HEK293T (cell line): ENCODE measurements around the gene SH3RF3.

Source experiments
- BHLHE40 ChIP-seq: fragments of 450-650 bp; IDR thresholded peaks from 2 replicates; pipeline ENCODE4 v1.6.1; 2016; ENCODE audit warnings: mild to moderate bottlenecking, moderate library complexity, borderline replicate concordance
- CTBP1 ChIP-seq: fragments of 450-650 bp; IDR thresholded peaks from 2 replicates; pipeline ENCODE4 v1.6.1; 2016; ENCODE audit warnings: borderline replicate concordance
- FOXA1 ChIP-seq: fragments of 450-650 bp; IDR thresholded peaks from 2 replicates; pipeline ENCODE4 v1.6.1; 2016; ENCODE audit warnings: mild to moderate bottlenecking
- FOXM1 ChIP-seq: fragments of 450-650 bp; IDR thresholded peaks from 2 replicates; pipeline ENCODE4 v1.6.1; 2017; ENCODE audit warnings: mild to moderate bottlenecking, borderline replicate concordance
- HDGF ChIP-seq: fragments of 450-650 bp; IDR thresholded peaks from 2 replicates; pipeline ENCODE4 v1.6.1; 2017; ENCODE audit warnings: antibody characterized with exemption, borderline replicate concordance
- SP1 ChIP-seq: fragments of 450-650 bp; IDR thresholded peaks from 2 replicates; pipeline ENCODE4 v1.6.1; 2017
- SUZ12 ChIP-seq: fragments of 450-650 bp; IDR thresholded peaks from 2 replicates; pipeline ENCODE4 v1.6.1; 2016; ENCODE audit warnings: mild to moderate bottlenecking
- ZNF384 ChIP-seq: fragments of 450-650 bp; IDR thresholded peaks from 2 replicates; pipeline ENCODE4 v1.6.1; 2016
- TF ChIP-seq, protein P1 (sequence below): fragments of 450-650 bp; IDR thresholded peaks from 2 replicates; pipeline ENCODE4 v1.6.1; 2016

DNA sequence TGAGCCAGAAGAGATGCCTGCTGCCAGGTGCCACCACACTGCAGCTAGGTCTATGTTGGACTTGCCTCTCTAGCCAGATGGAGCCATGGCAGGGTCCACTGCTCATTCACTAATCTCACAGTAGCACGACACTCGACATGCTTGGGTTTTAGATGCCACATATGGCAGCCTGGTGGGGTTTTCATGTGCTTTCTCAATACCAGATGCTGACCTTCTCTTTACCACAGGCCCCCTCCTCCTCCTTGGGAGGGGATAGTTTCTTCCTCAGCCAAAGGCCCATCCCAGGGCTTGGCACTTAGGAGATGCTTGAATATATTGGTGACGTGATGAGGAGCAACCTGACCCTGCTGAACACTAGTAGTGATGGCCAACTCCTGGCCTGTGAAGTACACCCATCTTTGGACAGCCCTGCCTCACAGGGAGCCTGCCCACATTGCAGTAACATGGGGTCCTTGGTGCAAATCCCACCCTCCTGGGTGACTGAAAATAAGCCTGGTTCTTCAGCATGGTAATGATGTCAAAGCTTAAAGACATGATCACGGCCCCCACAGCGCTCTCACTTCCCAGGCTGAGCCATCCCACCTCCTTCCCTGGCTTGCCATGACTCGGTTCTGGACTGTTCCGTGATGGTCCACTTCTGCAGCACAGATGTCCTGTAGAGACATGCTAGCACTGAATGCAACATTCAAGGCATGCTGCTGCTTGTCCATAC lies 227.5 kb downstream of the SH3RF3 start:
- no peak for TF ChIP-seq SP1
- TF ChIP-seq FOXA1, result no peak
- TF ChIP-seq FOXM1, result no peak
- no peak for TF ChIP-seq BHLHE40
- TF ChIP-seq, protein P1, sequence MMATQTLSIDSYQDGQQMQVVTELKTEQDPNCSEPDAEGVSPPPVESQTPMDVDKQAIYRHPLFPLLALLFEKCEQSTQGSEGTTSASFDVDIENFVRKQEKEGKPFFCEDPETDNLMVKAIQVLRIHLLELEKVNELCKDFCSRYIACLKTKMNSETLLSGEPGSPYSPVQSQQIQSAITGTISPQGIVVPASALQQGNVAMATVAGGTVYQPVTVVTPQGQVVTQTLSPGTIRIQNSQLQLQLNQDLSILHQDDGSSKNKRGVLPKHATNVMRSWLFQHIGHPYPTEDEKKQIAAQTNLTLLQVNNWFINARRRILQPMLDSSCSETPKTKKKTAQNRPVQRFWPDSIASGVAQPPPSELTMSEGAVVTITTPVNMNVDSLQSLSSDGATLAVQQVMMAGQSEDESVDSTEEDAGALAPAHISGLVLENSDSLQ, result no peak
- no peak for TF ChIP-seq CTBP1
- TF ChIP-seq SUZ12, result no peak
- no peak for TF ChIP-seq HDGF
- TF ChIP-seq ZNF384, result no peak
